HG03354 (cell line): Measurements from ENCODE around the gene KLHL26.

ENCODE experiments used
- ATAC-seq: cut with Tn5 transposase; IDR thresholded peaks from one replicate; pipeline ENCODE4 v1.9.1; 2021; ENCODE audit warnings: mild to moderate bottlenecking; ENCODE audit not compliant: unreplicated experiment, poor library complexity, severe bottlenecking

KLHL26 gene

DNA sequence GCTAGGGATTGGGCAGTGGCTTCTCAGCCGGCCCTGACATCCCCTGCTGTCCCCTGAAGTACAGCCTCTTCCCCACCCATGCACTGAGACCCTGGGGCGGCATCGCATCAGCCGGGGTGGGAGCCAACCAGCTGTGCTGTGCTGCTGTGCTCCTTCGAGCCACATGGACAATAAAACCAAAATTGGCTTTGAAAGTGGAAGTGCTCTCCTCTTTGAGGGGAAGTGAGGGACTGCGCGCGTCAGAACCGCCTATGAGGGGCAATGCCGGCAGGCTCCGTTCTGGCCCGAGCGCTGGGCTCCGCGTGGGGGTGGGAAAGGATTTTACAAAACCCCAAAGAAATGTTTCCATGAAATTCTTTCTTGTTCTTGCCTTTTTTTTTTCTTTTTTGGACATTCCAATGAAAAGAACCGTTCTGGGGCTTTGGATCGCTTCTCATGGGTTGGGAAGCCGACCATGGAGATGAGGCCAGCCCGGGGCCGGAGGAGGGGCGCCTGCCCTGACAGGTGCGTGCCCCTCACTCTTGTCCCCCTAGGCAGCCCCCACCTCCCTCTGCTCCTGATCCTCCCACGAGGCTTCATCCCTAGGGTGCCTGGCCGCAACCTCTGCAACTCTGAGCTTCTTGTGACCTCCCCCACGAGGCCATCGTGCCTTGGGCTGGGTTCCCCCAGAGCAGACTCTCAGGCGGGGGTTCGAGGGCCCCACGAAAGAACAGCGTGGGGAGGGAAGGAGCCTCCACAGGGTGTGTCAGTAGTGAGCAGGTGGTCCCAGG is 22.6 kb downstream of the KLHL26 start:
- no peak for ATAC-seq

- ATAC-seq = no peak
Observed at GRCh38 chr19:18660051-18660910, 23.5 kb downstream of the KLHL26 start.

GRCh38 chr19:18660939-18661670 is 24.3 kb downstream of the KLHL26 start:
- no peak for ATAC-seq

DNA sequence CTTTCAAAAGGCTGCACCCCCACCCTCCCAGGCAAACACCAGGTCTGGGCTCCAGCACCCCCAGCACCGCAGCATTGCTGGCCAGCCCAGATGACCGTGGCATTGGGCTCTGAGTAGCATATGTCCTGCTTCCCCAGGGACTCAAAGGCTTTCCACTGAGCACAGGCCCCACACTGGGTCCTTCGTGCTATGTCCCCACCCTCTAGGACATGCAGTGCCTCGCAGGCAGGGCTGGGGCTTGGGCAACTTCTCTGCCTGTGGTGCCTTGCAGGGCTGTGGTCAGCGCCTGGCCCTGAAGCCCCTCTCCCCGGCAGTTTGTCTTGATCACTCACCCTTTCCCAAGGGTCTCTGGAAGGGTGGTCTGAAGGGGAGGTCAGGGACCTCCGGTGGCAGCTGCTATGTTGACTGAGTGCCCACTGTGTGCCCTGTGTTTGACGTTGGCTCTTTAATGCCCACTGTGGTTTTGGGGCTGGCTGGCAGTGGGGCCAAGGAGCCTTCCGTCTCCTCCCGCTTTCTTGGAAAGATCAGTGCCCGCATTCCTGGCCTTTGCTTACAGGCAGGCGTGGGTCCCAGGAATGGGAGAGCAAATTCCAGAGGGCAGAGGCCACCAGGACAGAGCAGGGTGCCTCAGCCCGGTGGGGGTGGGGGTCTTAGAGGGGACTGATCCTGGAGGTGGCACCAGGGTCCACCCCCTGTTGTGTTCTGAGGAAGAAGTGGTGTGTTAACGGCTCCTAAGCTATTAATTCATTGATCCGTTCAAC is 26.3 kb downstream of the KLHL26 start:
- no peak for ATAC-seq

- no peak for ATAC-seq
Observed at GRCh38 chr19:18663940-18664530, 27.2 kb downstream of the KLHL26 start.

- no peak for ATAC-seq
Observed at GRCh38 chr19:18665771-18666202, 29.0 kb downstream of the KLHL26 start.

DNA sequence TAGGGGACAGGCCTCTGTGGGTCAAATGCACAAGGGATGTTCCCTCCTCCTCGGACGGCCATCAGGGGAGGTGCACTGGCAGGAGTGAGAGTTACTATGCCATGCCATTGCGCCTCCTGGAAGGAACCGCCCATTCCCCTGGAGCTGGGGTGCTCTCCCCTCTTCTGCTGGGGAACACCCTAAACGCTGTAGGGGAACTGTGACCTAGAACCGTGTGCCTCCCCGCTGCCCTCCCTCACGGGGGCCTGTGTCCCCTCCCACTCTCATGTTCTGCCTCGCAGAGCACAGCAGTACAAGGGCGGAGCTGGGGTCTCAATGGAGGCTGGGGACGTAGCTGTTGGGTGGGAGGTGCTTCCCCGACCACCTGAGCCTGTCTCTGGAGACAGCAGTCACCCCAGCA is 29.5 kb downstream of the KLHL26 start:
- ATAC-seq = no peak

GRCh38 chr19:18666784-18667183 is 30.0 kb downstream of the KLHL26 start:
- ATAC-seq = no peak

DNA sequence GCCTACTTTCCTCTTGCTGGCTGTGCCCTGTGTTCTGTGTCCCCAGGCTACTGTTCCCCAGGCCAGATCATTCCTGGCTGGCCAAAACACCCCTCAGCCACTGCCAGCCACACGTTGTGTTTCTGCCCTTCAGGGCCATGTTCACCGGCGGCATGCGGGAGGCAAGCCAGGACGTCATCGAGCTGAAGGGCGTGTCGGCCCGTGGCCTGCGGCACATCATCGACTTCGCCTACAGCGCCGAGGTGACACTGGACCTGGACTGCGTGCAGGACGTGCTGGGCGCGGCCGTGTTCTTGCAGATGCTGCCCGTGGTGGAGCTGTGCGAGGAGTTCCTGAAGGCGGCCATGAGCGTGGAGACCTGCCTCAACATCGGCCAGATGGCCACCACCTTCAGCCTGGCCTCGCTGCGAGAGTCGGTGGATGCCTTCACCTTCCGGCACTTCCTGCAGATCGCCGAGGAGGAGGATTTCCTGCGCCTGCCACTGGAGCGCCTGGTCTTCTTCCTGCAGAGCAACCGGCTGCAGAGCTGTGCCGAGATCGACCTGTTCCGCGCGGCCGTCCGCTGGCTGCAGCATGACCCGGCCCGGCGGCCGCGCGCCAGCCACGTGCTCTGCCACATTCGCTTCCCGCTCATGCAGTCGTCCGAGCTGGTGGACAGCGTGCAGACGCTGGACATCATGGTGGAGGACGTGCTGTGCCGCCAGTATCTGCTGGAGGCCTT is 30.9 kb downstream of the KLHL26 start:
- no peak for ATAC-seq

GRCh38 chr19:18668252-18668631 is 31.4 kb downstream of the KLHL26 start:
- no peak for ATAC-seq

DNA sequence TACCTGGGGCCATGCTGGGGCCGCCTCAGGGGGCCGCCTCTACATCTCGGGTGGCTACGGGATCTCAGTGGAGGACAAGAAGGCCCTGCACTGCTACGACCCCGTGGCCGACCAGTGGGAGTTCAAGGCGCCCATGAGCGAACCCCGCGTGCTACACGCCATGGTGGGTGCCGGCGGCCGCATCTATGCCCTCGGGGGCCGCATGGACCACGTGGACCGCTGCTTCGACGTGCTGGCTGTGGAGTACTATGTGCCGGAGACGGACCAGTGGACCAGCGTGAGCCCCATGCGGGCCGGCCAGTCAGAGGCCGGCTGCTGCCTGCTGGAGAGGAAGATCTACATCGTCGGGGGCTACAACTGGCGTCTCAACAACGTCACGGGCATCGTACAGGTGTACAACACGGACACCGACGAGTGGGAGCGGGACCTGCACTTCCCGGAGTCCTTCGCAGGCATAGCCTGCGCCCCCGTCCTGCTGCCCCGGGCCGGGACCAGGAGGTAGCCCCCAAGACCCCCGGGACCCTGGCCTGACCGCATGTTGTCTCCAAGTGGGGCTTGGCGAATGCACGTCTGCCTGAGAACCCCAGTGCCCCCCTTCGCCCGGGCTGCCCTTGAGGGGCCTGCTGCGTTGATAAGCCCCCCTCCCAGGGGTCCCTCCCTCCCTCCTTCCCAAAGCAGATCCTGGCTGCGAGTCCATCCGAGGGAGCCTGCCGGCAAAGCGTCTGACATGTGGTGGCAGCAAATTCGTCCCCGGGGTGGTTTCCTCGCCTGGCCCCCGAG is 32.1 kb downstream of the KLHL26 start:
- no peak for ATAC-seq

- no peak for ATAC-seq
Observed at GRCh38 chr19:18669524-18669817, 32.6 kb downstream of the KLHL26 start.

- no peak for ATAC-seq
Observed at GRCh38 chr19:18669883-18670282, 33.1 kb downstream of the KLHL26 start.

GRCh38 chr19:18670312-18670711 is 33.5 kb downstream of the KLHL26 start:
- ATAC-seq = no peak

DNA sequence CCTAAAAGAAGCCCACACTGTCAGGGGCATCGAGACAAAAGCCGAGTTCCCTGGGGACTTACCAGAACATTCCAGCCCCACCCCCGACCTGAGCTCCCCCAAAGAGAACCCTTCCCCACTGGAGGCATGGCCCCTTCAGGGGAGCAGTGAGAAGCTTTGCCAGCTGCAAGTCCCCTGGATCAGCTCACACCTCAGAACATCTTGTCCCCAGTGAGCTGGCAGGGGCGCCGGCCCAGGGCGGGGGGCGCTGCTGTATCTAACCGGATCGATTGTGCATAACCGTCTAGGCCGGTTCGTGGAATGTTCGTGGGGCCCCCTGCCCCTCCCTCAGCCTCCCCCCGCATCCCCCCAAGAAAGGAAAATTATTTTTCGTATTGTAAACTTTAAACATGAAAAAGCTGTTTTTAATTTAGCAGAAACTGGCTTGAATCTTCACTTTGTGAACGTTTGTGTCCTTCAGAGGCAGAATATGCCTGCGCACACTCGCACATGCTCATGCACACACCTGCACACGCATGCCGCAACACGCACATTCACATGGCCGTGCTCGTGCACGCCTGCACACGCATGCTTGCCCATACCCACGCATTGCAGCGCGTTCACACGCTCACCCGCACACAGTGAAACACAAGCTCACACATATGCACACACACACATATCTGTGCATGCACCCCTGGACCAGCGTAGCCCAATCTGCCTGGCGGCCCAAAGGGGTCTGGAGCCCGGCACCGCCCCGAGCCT is 34.6 kb downstream of the KLHL26 start:
- no peak for ATAC-seq

GRCh38 chr19:18672044-18672451 is 35.2 kb downstream of the KLHL26 start:
- no peak for ATAC-seq

GRCh38 chr19:18672606-18673337 is 35.9 kb downstream of the KLHL26 start:
- no peak for ATAC-seq
